DOHH2 (cell line): ENCODE data around the gene ARHGAP22.

Experiments
- H3F3A ChIP-seq: fragments of 200-600 bp; sonication (generic), shearing (Covaris generic); 2 replicates; pipeline ENCODE4 v1.6.0; 2016; ENCODE audit warnings: antibody characterized with exemption, mild to moderate bottlenecking; ENCODE audit not compliant: control insufficient read depth, insufficient read depth
- H3K27ac ChIP-seq: fragments of 200-600 bp; sonication (generic); 2 replicates; pipeline ENCODE4 v1.5.1; 2014; ENCODE audit warnings: low read depth, mild to moderate bottlenecking, low read length, moderate library complexity
- H3K27me3 ChIP-seq: fragments of 200-600 bp; sonication (generic); 2 replicates; pipeline ENCODE4 v1.6.1; 2014; ENCODE audit warnings: mild to moderate bottlenecking, low read length, mixed read lengths; ENCODE audit not compliant: control insufficient read depth
- H3K36me3 ChIP-seq: fragments of 200-600 bp; sonication (generic); 2 replicates; pipeline ENCODE4 v1.6.1; 2014; ENCODE audit warnings: mild to moderate bottlenecking, low read length, moderate library complexity, mixed read lengths; ENCODE audit not compliant: control insufficient read depth
- H3K4me1 ChIP-seq: fragments of 200-600 bp; sonication (generic); 2 replicates; pipeline ENCODE4 v1.6.1; 2014; ENCODE audit warnings: mild to moderate bottlenecking, low read length, mixed read lengths; ENCODE audit not compliant: control insufficient read depth
- H3K4me2 ChIP-seq: fragments of 200-600 bp; sonication (generic); 2 replicates; pipeline ENCODE4 v1.6.0; 2014; ENCODE audit warnings: mild to moderate bottlenecking, low read length, moderate library complexity
- H3K4me3 ChIP-seq: fragments of 200-600 bp; sonication (generic); 2 replicates; pipeline ENCODE4 v1.5.1; 2014; ENCODE audit warnings: mild to moderate bottlenecking, low read length, mixed read lengths
- H3K79me2 ChIP-seq: fragments of 200-600 bp; sonication (generic); 2 replicates; pipeline ENCODE4 v1.6.1; 2014; ENCODE audit warnings: mild to moderate bottlenecking, low read length, mixed read lengths; ENCODE audit not compliant: control insufficient read depth
- H3K9me2 ChIP-seq: fragments of 200-600 bp; sonication (generic); replicated peaks from 2 replicates; pipeline ENCODE4 v1.6.1; 2014; ENCODE audit warnings: mild to moderate bottlenecking, low read length, mixed read lengths; ENCODE audit not compliant: control insufficient read depth
- H3K9me3 ChIP-seq: fragments of 200-600 bp; sonication (generic); 2 replicates; pipeline ENCODE4 v1.6.1; 2014; ENCODE audit warnings: antibody characterized with exemption, low read length, mixed read lengths; ENCODE audit not compliant: control insufficient read depth, insufficient read depth
- H4K20me1 ChIP-seq: fragments of 200-600 bp; sonication (generic); 2 replicates; pipeline ENCODE4 v1.6.0; 2014; ENCODE audit warnings: low read depth, mild to moderate bottlenecking, antibody characterized with exemption, low read length, moderate library complexity; ENCODE audit not compliant: control insufficient read depth, insufficient read depth
- CTCF ChIP-seq: fragments of 200-600 bp; sonication (generic); IDR thresholded peaks from one replicate; pipeline ENCODE4 v1.5.1; 2014; ENCODE audit warnings: antibody characterized with exemption, mild to moderate bottlenecking, low read depth, low read length; ENCODE audit not compliant: poor library complexity, severe bottlenecking
- EZH2phosphoT487 ChIP-seq: fragments of 200-600 bp; sonication (generic); IDR thresholded peaks from 2 replicates; pipeline ENCODE4 v1.6.1; 2017; ENCODE audit warnings: borderline replicate concordance, mild to moderate bottlenecking, antibody characterized with exemption, low read length, moderate library complexity, mixed read lengths

Gene ARHGAP22

GRCh38 chr10:48599830-48600134, 5.1 kb downstream of the ARHGAP22 start:
- H3K4me1 ChIP-seq: peaks cover 4% of the 10 kb centered on the region
- no peaks in the 10 kb centered on the region for H3F3A ChIP-seq

GRCh38 chr10:48598936-48599829, 5.7 kb downstream of the ARHGAP22 start:
- no peak overlapping the region for H3K27ac ChIP-seq
- no peaks in the 10 kb centered on the region for H3K4me1 ChIP-seq
- H3K9me2 ChIP-seq: no peaks in the 10 kb centered on the region
- no peak overlapping the region for H3K4me2 ChIP-seq
- H3F3A ChIP-seq: no peaks in the 10 kb centered on the region
- H4K20me1 ChIP-seq: no peaks in the 10 kb centered on the region
- peaks cover 20% of the 10 kb centered on the region for H3K27me3 ChIP-seq
- no peak overlapping the region for H3K4me3 ChIP-seq
- TF ChIP-seq CTCF (no peak), EZH2phosphoT487 (no peak)
- H3K9me3 ChIP-seq: no peaks in the 10 kb centered on the region
- no peaks in the 10 kb centered on the region for H3K36me3 ChIP-seq
- H3K79me2 ChIP-seq: no peaks in the 10 kb centered on the region

More at GRCh38 chr10:48599830-48600134, 5.1 kb downstream of the ARHGAP22 start:
- Histone ChIP-seq H3K27me3 (peaks cover 25% of the 10 kb centered on the region), H3K79me2 (no peaks in the 10 kb centered on the region), H4K20me1 (no peaks in the 10 kb centered on the region), H3K9me3 (no peaks in the 10 kb centered on the region), H3K36me3 (no peaks in the 10 kb centered on the region), H3K4me2 (no peak overlapping the region), H3K27ac (no peak overlapping the region), H3K9me2 (no peaks in the 10 kb centered on the region), H3K4me3 (no peak overlapping the region)
- TF ChIP-seq CTCF: no peak
- TF ChIP-seq EZH2phosphoT487: no peak

- Histone ChIP-seq H3K9me3 (no peaks in the 10 kb centered on the region), H4K20me1 (no peaks in the 10 kb centered on the region), H3K4me2 (no peak overlapping the region), H3K27me3 (peaks cover 15% of the 10 kb centered on the region), H3K27ac (no peak overlapping the region), H3K9me2 (no peaks in the 10 kb centered on the region), H3K4me3 (no peak overlapping the region), H3K4me1 (no peaks in the 10 kb centered on the region), H3K79me2 (no peaks in the 10 kb centered on the region), H3F3A (no peaks in the 10 kb centered on the region), H3K36me3 (no peaks in the 10 kb centered on the region)
- TF ChIP-seq CTCF (no peak), EZH2phosphoT487 (no peak)
Measured at GRCh38 chr10:48598243-48598935, 6.5 kb downstream of the ARHGAP22 start.
